H9 (cell line): Measurements from ENCODE around the gene ARPC1A. TPM values are rescaled to one million over a fixed set of nuclear protein-coding genes. Genes with fewer than 3 reads are reported as not detected.

Source experiments
- DNase-seq: peaks from one replicate; pipeline ENCODE4 v3.0.0-alpha.2; 2017
- H2AFZ ChIP-seq: one replicate; pipeline ENCODE4 v1.6.1; 2013; ENCODE audit warnings: mild to moderate bottlenecking, low read length, control low read depth, moderate library complexity
- H2AK5ac ChIP-seq: 2 replicates; pipeline ENCODE4 v1.6.1; 2013; ENCODE audit warnings: low read length, control low read depth, mixed read lengths; ENCODE audit not compliant: insufficient read length
- H2BK120ac ChIP-seq: one replicate; pipeline ENCODE4 v1.6.1; 2013; ENCODE audit warnings: low read depth, mild to moderate bottlenecking, low read length, control low read depth, inconsistent platforms; ENCODE audit not compliant: poor library complexity, severe bottlenecking
- H2BK12ac ChIP-seq: 2 replicates; pipeline ENCODE4 v1.6.1; 2013; ENCODE audit warnings: low read length, control low read depth, mixed read lengths, low read depth; ENCODE audit not compliant: insufficient read length
- H2BK15ac ChIP-seq: 2 replicates; pipeline ENCODE4 v1.6.1; 2013; ENCODE audit warnings: low read depth, low read length, control low read depth
- H2BK20ac ChIP-seq: one replicate; pipeline ENCODE4 v1.6.1; 2013; ENCODE audit warnings: low read depth, mild to moderate bottlenecking, low read length, control low read depth, inconsistent platforms; ENCODE audit not compliant: poor library complexity, severe bottlenecking
- H2BK5ac ChIP-seq: 2 replicates; pipeline ENCODE4 v1.6.1; 2013; ENCODE audit warnings: low read length, control low read depth, mixed read lengths; ENCODE audit not compliant: insufficient read length
- H3K14ac ChIP-seq: 2 replicates; pipeline ENCODE4 v1.6.1; 2013; ENCODE audit warnings: low read length, control low read depth; ENCODE audit not compliant: insufficient read depth
- H3K18ac ChIP-seq: 2 replicates; pipeline ENCODE4 v1.6.1; 2013; ENCODE audit warnings: low read depth, mild to moderate bottlenecking, mixed read lengths, low read length, control low read depth; ENCODE audit not compliant: insufficient read length
- H3K23ac ChIP-seq: 2 replicates; pipeline ENCODE4 v1.6.1; 2013; ENCODE audit warnings: low read length, control low read depth, mixed read lengths, low read depth; ENCODE audit not compliant: insufficient read length
- H3K23me2 ChIP-seq: 2 replicates; pipeline ENCODE4 v1.6.1; 2013; ENCODE audit warnings: low read depth, mild to moderate bottlenecking, mixed read lengths, low read length, control low read depth; ENCODE audit not compliant: insufficient read length, poor library complexity, severe bottlenecking
- H3K27ac ChIP-seq: 2 replicates; pipeline ENCODE4 v1.5.1; 2013; ENCODE audit warnings: low read length, control low read depth, mixed read lengths, low read depth; ENCODE audit not compliant: insufficient read length
- H3K27me3 ChIP-seq: 2 replicates; pipeline ENCODE4 v1.6.1; 2013; ENCODE audit warnings: low read length, control low read depth, inconsistent platforms; ENCODE audit not compliant: insufficient read depth
- H3K4ac ChIP-seq: 2 replicates; pipeline ENCODE4 v1.6.1; 2013; ENCODE audit warnings: low read depth, mild to moderate bottlenecking, control low read depth, inconsistent platforms, low read length, moderate library complexity
- H3K4me1 ChIP-seq: 2 replicates; pipeline ENCODE4 v1.6.1; 2013; ENCODE audit warnings: low read length, control low read depth, inconsistent platforms; ENCODE audit not compliant: insufficient read depth
- H3K4me2 ChIP-seq: 2 replicates; pipeline ENCODE4 v1.6.1; 2013; ENCODE audit warnings: low read length, control low read depth, mixed read lengths; ENCODE audit not compliant: insufficient read length, insufficient read depth
- H3K56ac ChIP-seq: 2 replicates; pipeline ENCODE4 v1.6.1; 2013; ENCODE audit warnings: low read depth, mild to moderate bottlenecking, mixed read lengths, low read length, control low read depth; ENCODE audit not compliant: insufficient read length
- H3K79me1 ChIP-seq: 2 replicates; pipeline ENCODE4 v1.6.1; 2013; ENCODE audit warnings: low read depth, mild to moderate bottlenecking, moderate library complexity, low read length, control low read depth, inconsistent platforms; ENCODE audit not compliant: insufficient read depth, poor library complexity, severe bottlenecking
- H3K79me2 ChIP-seq: 2 replicates; pipeline ENCODE4 v1.6.1; 2013; ENCODE audit warnings: low read length, control low read depth, inconsistent platforms; ENCODE audit not compliant: insufficient read depth
- H3K9ac ChIP-seq: 2 replicates; pipeline ENCODE4 v1.6.1; 2013; ENCODE audit warnings: low read length, control low read depth, mixed read lengths; ENCODE audit not compliant: insufficient read length; ENCODE audit errors: extremely low read depth
- H3K9me3 ChIP-seq: one replicate; pipeline ENCODE4 v1.6.1; 2013; ENCODE audit warnings: low read depth, low read length, inconsistent platforms; ENCODE audit not compliant: control insufficient read depth
- H3T11ph ChIP-seq: one replicate; pipeline ENCODE4 v1.6.1; 2013; ENCODE audit warnings: mild to moderate bottlenecking, low read length, control low read depth, inconsistent platforms
- H4K20me1 ChIP-seq: one replicate; pipeline ENCODE4 v1.6.1; 2013; ENCODE audit not compliant: control insufficient read depth, insufficient read length, insufficient read depth
- H4K5ac ChIP-seq: 2 replicates; pipeline ENCODE4 v1.6.1; 2013; ENCODE audit warnings: low read depth, mild to moderate bottlenecking, mixed read lengths, low read length, control low read depth; ENCODE audit not compliant: insufficient read length
- H4K8ac ChIP-seq: replicated peaks from 2 replicates; pipeline ENCODE4 v1.6.1; 2013; ENCODE audit warnings: low read length, control low read depth, mixed read lengths, low read depth; ENCODE audit not compliant: insufficient read length
- H4K91ac ChIP-seq: 2 replicates; pipeline ENCODE4 v1.6.1; 2013; ENCODE audit warnings: low read depth, mild to moderate bottlenecking, moderate library complexity, mixed read lengths, low read length, control low read depth; ENCODE audit not compliant: insufficient read length
- H3K27ac Mint-ChIP-seq, 3 experiments: 2 replicates in 2 of 3; 3 replicates in 1 of 3; pipeline ENCODE4 v1.8.0; 2020 to 2021; ENCODE audit warnings: mixed read lengths in 3 of 3, mild to moderate bottlenecking in 1 of 3, moderate library complexity in 1 of 3
- H3K27me3 Mint-ChIP-seq: 2 replicates; pipeline ENCODE4 v1.8.0; 2021; ENCODE audit warnings: low read depth, mild to moderate bottlenecking, moderate library complexity, mixed read lengths
- H3K36me3 Mint-ChIP-seq, 3 experiments: 2 replicates in 2 of 3; 3 replicates in 1 of 3; pipeline ENCODE4 v1.8.0; 2020 to 2021; ENCODE audit warnings: low read depth in 3 of 3, mixed read lengths in 3 of 3; ENCODE audit not compliant: insufficient read depth in 1 of 3
- H3K4me1 Mint-ChIP-seq, 2 experiments: 2 replicates each; pipeline ENCODE4 v1.8.0; 2020; ENCODE audit warnings: mixed read lengths in 2 of 2
- H3K4me3 Mint-ChIP-seq, 2 experiments: 2 replicates in 1 of 2; 3 replicates in 1 of 2; pipeline ENCODE4 v1.8.0; 2020 to 2021; ENCODE audit warnings: mild to moderate bottlenecking in 2 of 2, mixed read lengths in 2 of 2, moderate library complexity in 1 of 2
- H3K9me3 Mint-ChIP-seq, 2 experiments: 2 replicates in 1 of 2; 3 replicates in 1 of 2; pipeline ENCODE4 v1.8.0; 2020; ENCODE audit warnings: mild to moderate bottlenecking in 2 of 2, mixed read lengths in 2 of 2, moderate library complexity in 1 of 2
- WGBS: extraction: QIAGEN DNeasy Blood & Tissue Kit; methylation state at CpG from one replicate; pipeline ENCODE4 v1.1.7; 2013; ENCODE audit warnings: missing lambda C conversion rate, low lambda C conversion rate, mixed read lengths; ENCODE audit not compliant: insufficient read length; ENCODE audit errors: extremely low coverage; 5-methylcytosine and 5-hydroxymethylcytosine counted together
- total RNA-seq: library from RNA; stranded (reverse); gene quantifications from 2 replicates; pipeline ENCODE4 v1.2.1, GENCODE V29; 2021
- TF ChIP-seq, protein P1 (sequence below): fragments of 200-600 bp; sonication (generic); conservative IDR thresholded peaks from 3 replicates; pipeline ENCODE4 v1.8.0; 2021; ENCODE audit warnings: antibody characterized with exemption, mild to moderate bottlenecking

Gene ARPC1A
- total RNA-seq, 1 experiment from 2014 or later, result 169 TPM

DNA sequence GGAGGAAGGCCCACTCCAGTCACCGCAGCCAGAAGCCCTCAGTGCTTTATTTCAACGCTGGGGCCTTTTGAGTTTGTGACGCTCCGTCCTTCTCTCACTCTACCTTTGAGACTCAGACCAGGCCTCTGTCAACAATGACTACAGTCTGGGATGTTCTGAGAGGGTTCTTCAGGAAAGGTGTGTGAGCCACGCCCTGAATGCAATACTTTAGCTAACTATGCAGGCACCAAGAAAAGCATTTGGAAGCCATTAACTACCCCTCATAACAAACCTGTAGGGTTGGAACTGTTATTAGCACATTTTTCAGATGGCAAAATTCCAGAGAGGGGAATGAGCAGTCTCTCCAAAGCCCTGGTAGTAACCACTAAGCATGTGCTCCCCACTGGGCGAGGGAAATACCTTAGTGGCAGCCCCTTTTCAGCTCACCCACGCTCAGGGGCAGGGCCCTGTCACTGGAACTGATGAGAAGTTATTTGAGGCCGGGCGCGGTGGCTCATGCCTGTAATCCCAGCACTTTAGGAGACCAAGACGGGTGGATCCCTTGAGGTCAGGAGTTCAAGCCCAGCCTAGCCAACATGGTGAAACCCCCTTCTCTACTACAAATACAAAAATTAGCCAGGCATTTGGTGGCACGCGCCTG, 43.2 kb downstream of the ARPC1A start:
- H3K4me3 Mint-ChIP-seq, result no peak overlapping the region
- no peak overlapping the region for H3T11ph ChIP-seq
- H3K79me2 ChIP-seq, result no peaks in the 10 kb centered on the region
- no peak overlapping the region for H2BK15ac ChIP-seq
- no peak overlapping the region for H3K23ac ChIP-seq
- no peak overlapping the region for H4K5ac ChIP-seq
- H3K27me3 ChIP-seq, result no peaks in the 10 kb centered on the region
- no peak overlapping the region for H4K8ac ChIP-seq
- H2BK12ac ChIP-seq, result no peak overlapping the region
- no peaks in the 10 kb centered on the region for H3K9me3 Mint-ChIP-seq
- TF ChIP-seq, protein P1, sequence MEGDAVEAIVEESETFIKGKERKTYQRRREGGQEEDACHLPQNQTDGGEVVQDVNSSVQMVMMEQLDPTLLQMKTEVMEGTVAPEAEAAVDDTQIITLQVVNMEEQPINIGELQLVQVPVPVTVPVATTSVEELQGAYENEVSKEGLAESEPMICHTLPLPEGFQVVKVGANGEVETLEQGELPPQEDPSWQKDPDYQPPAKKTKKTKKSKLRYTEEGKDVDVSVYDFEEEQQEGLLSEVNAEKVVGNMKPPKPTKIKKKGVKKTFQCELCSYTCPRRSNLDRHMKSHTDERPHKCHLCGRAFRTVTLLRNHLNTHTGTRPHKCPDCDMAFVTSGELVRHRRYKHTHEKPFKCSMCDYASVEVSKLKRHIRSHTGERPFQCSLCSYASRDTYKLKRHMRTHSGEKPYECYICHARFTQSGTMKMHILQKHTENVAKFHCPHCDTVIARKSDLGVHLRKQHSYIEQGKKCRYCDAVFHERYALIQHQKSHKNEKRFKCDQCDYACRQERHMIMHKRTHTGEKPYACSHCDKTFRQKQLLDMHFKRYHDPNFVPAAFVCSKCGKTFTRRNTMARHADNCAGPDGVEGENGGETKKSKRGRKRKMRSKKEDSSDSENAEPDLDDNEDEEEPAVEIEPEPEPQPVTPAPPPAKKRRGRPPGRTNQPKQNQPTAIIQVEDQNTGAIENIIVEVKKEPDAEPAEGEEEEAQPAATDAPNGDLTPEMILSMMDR, result no peak
- H3K9ac ChIP-seq, result no peak overlapping the region
- peaks cover 15 to 34% (median 24%) of the 10 kb centered on the region in 3 experiments; a peak in 6 of 7 replicates for H3K36me3 Mint-ChIP-seq
- no peak overlapping the region for H2AFZ ChIP-seq
- H3K79me1 ChIP-seq, result no peaks in the 10 kb centered on the region
- no peaks in the 10 kb centered on the region for H4K20me1 ChIP-seq
- no CpG with 5 or more reads among the region's 13 CpGs for WGBS
- H4K91ac ChIP-seq, result no peak overlapping the region
- H3K4me1 ChIP-seq, result peaks cover 3% of the 10 kb centered on the region; the same call in 1 of the 2 replicates
- peak overlapping the region; percentile 16 to 90 (median 83); a peak in 5 of 7 replicates for H3K27ac Mint-ChIP-seq
- no peak overlapping the region for H3K27ac ChIP-seq
- H3K23me2 ChIP-seq, result peaks cover 3% of the 10 kb centered on the region
- no peak overlapping the region for H2AK5ac ChIP-seq
- no peak overlapping the region for H2BK120ac ChIP-seq
- peaks cover 10 to 16% of the 10 kb centered on the region in 2 experiments for H3K4me1 Mint-ChIP-seq
- no peak overlapping the region for H2BK5ac ChIP-seq
- H2BK20ac ChIP-seq, result no peak overlapping the region
- H3K4ac ChIP-seq, result no peak overlapping the region
- H3K56ac ChIP-seq, result no peak overlapping the region
- peak; percentile 28 for DNase-seq
- H3K9me3 ChIP-seq, result no peaks in the 10 kb centered on the region
- H3K27me3 Mint-ChIP-seq, result peaks cover 12% of the 10 kb centered on the region
- H3K14ac ChIP-seq, result no peak overlapping the region
- H3K4me2 ChIP-seq, result no peak overlapping the region
- no peak overlapping the region for H3K18ac ChIP-seq
